Neural crest cell (in vitro differentiated cells): ENCODE results near the gene PIK3CD. TPM values are rescaled to one million over a fixed set of nuclear protein-coding genes. Genes with fewer than 3 reads are reported as not detected.

Experiments
- DNase-seq: peaks from one replicate; pipeline ENCODE4 v3.0.0; 2021; ENCODE audit warnings: low read depth, mixed read lengths, low spot score
- H3K27ac Mint-ChIP-seq: one replicate; pipeline ENCODE4 v1.8.0; 2021; ENCODE audit warnings: mild to moderate bottlenecking, mixed read lengths; ENCODE audit not compliant: unreplicated experiment
- H3K27me3 Mint-ChIP-seq: 2 replicates; pipeline ENCODE4 v1.8.0; 2021; ENCODE audit warnings: low read depth, mild to moderate bottlenecking, mixed read lengths
- H3K36me3 Mint-ChIP-seq: 2 replicates; pipeline ENCODE4 v1.8.0; 2021; ENCODE audit warnings: low read depth, mild to moderate bottlenecking, mixed read lengths
- H3K4me1 Mint-ChIP-seq: 2 replicates; pipeline ENCODE4 v1.8.0; 2021; ENCODE audit warnings: mixed read lengths
- H3K4me3 Mint-ChIP-seq: one replicate; pipeline ENCODE4 v1.8.0; 2021; ENCODE audit warnings: mild to moderate bottlenecking, mixed read lengths
- H3K9me3 Mint-ChIP-seq: 2 replicates; pipeline ENCODE4 v1.8.0; 2021; ENCODE audit warnings: mixed read lengths
- total RNA-seq: library from RNA; stranded (reverse); gene quantifications from 2 replicates; pipeline ENCODE4 v1.2.1, GENCODE V29; 2021
- TF ChIP-seq, protein P1 (sequence below): fragments of 200-600 bp; sonication (generic); conservative IDR thresholded peaks from 2 replicates; pipeline ENCODE4 v1.5.0; 2021; ENCODE audit warnings: antibody characterized with exemption, mild to moderate bottlenecking

Gene PIK3CD
- total RNA-seq, 1 donor from 2014 or later = 1.9 TPM

GRCh38 chr1:9696793-9697192 is 45.3 kb downstream of the PIK3CD start:
- Mint-ChIP-seq H3K4me3 (no peak overlapping the region), H3K4me1 (no peaks in the 10 kb centered on the region), H3K27ac (no peak overlapping the region), H3K27me3 (peaks cover 22% of the 10 kb centered on the region), H3K9me3 (no peaks in the 10 kb centered on the region), H3K36me3 (no peaks in the 10 kb centered on the region)
- no peak for DNase-seq
- TF ChIP-seq, protein P1, sequence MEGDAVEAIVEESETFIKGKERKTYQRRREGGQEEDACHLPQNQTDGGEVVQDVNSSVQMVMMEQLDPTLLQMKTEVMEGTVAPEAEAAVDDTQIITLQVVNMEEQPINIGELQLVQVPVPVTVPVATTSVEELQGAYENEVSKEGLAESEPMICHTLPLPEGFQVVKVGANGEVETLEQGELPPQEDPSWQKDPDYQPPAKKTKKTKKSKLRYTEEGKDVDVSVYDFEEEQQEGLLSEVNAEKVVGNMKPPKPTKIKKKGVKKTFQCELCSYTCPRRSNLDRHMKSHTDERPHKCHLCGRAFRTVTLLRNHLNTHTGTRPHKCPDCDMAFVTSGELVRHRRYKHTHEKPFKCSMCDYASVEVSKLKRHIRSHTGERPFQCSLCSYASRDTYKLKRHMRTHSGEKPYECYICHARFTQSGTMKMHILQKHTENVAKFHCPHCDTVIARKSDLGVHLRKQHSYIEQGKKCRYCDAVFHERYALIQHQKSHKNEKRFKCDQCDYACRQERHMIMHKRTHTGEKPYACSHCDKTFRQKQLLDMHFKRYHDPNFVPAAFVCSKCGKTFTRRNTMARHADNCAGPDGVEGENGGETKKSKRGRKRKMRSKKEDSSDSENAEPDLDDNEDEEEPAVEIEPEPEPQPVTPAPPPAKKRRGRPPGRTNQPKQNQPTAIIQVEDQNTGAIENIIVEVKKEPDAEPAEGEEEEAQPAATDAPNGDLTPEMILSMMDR = no peak

GRCh38 chr1:9699361-9699760 is 47.8 kb downstream of the PIK3CD start:
- Mint-ChIP-seq H3K4me3 (no peak overlapping the region), H3K27me3 (peaks cover 5% of the 10 kb centered on the region)

GRCh38 chr1:9700340-9700739 is 48.8 kb downstream of the PIK3CD start:
- Mint-ChIP-seq H3K27me3 (peaks cover 5% of the 10 kb centered on the region), H3K36me3 (no peaks in the 10 kb centered on the region), H3K9me3 (peaks cover 6% of the 10 kb centered on the region), H3K4me1 (no peaks in the 10 kb centered on the region), H3K4me3 (no peak overlapping the region), H3K27ac (no peak overlapping the region)
- no peak for DNase-seq
- TF ChIP-seq, protein P1 = no peak

More at GRCh38 chr1:9699361-9699760, 47.8 kb downstream of the PIK3CD start:
- DNase-seq = no peak
- H3K9me3 Mint-ChIP-seq = peaks cover 6% of the 10 kb centered on the region
- H3K4me1 Mint-ChIP-seq = no peaks in the 10 kb centered on the region
- TF ChIP-seq, protein P1 = no peak
- no peaks in the 10 kb centered on the region for H3K36me3 Mint-ChIP-seq
- H3K27ac Mint-ChIP-seq = no peak overlapping the region

GRCh38 chr1:9701665-9702064 is 50.1 kb downstream of the PIK3CD start:
- no peak for DNase-seq
- Mint-ChIP-seq H3K4me1 (no peaks in the 10 kb centered on the region), H3K4me3 (no peak overlapping the region), H3K36me3 (no peaks in the 10 kb centered on the region), H3K9me3 (peaks cover 6% of the 10 kb centered on the region), H3K27ac (no peak overlapping the region), H3K27me3 (peaks cover 5% of the 10 kb centered on the region)
- TF ChIP-seq, protein P1 = no peak

DNA sequence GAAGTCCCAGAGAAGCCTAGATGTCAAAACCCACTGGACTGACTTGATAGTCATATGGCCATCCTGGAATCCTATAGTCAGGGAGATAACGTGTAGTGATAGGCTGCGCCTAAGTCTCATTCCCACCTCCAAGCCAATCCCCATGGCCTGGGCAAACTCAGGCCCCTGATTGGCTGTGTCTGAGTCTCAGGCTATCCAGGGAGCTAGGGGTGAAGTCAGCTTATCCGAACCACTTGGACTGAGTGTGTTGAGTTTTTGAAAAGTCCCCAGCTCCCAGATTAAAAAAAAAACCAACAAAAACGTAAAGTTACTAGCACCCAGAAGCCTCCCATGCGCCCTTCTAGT is 51.6 kb downstream of the PIK3CD start:
- no peak for DNase-seq
- H3K27me3 Mint-ChIP-seq = peaks cover 5% of the 10 kb centered on the region
- H3K36me3 Mint-ChIP-seq = no peaks in the 10 kb centered on the region
- H3K4me1 Mint-ChIP-seq = no peaks in the 10 kb centered on the region
- H3K4me3 Mint-ChIP-seq = no peak overlapping the region
- no peak overlapping the region for H3K27ac Mint-ChIP-seq
- TF ChIP-seq, protein P1 = no peak
- H3K9me3 Mint-ChIP-seq = peaks cover 6% of the 10 kb centered on the region

- Mint-ChIP-seq H3K27me3 (peaks cover 5% of the 10 kb centered on the region), H3K4me3 (no peak overlapping the region), H3K36me3 (no peaks in the 10 kb centered on the region), H3K27ac (no peak overlapping the region), H3K4me1 (no peaks in the 10 kb centered on the region), H3K9me3 (peaks cover 6% of the 10 kb centered on the region)
- TF ChIP-seq, protein P1 = no peak
- DNase-seq = no peak
These were observed 52.1 kb downstream of the PIK3CD start for GRCh38 chr1:9703681-9704080.
